Small intestine (tissue), 16 donors: ENCODE data around the gene CASQ1. TPM values are rescaled to one million over a fixed set of nuclear protein-coding genes. Genes with fewer than 3 reads are reported as not detected.
A peak's percentile ranks its signal among the peaks of the same experiment; 100 is the strongest.

Experiments used
- DNase-seq, 2 donors: peaks; one replicate each; pipeline versions ENCODE4 v3.0.0 to v3.0.0-alpha.2; 2013
- FAIRE-seq: peaks from 2 replicates; lab custom pipeline; 2012; peaks lifted over from hg19 to GRCh38; lab: Jason Lieb, UNC
- H3K27ac ChIP-seq, 3 donors: one replicate each; pipeline ENCODE4 v1.5.1; 2013; ENCODE audit warnings: low read length in 2 of 3, mild to moderate bottlenecking in 2 of 3, control low read depth in 1 of 3, inconsistent platforms in 1 of 3, low read depth in 1 of 3, moderate library complexity in 1 of 3
- H3K27me3 ChIP-seq, 3 donors: one replicate each; pipeline ENCODE4 v1.6.1; 2013; ENCODE audit warnings: low read length in 3 of 3, inconsistent platforms in 1 of 3; ENCODE audit not compliant: control insufficient read depth in 3 of 3, insufficient read depth in 3 of 3
- H3K36me3 ChIP-seq, 3 donors: one replicate each; pipeline ENCODE4 v1.6.1; 2013; ENCODE audit warnings: low read length in 3 of 3, inconsistent platforms in 1 of 3, low read depth in 1 of 3, mild to moderate bottlenecking in 1 of 3, moderate library complexity in 1 of 3; ENCODE audit not compliant: control insufficient read depth in 3 of 3, insufficient read depth in 2 of 3
- H3K4me1 ChIP-seq, 3 donors: one replicate each; pipeline ENCODE4 v1.6.1; 2013; ENCODE audit warnings: low read length in 2 of 3, inconsistent platforms in 1 of 3, low read depth in 1 of 3, mild to moderate bottlenecking in 1 of 3, moderate library complexity in 1 of 3; ENCODE audit not compliant: control insufficient read depth in 3 of 3, insufficient read depth in 2 of 3
- H3K4me3 ChIP-seq, 3 donors: one replicate each; pipeline ENCODE4 v1.5.1; 2013; ENCODE audit warnings: low read length in 3 of 3, control low read depth in 1 of 3, inconsistent platforms in 1 of 3, low read depth in 1 of 3, mild to moderate bottlenecking in 1 of 3, moderate library complexity in 1 of 3
- H3K9me3 ChIP-seq, 2 donors: one replicate each; pipeline ENCODE4 v1.6.1; 2013; ENCODE audit warnings: low read depth in 1 of 2, low read length in 1 of 2; ENCODE audit not compliant: control insufficient read depth in 2 of 2, insufficient read depth in 1 of 2
- WGBS, 3 donors: extraction: QIAGEN DNeasy Blood & Tissue Kit; methylation state at CpG; one replicate each; pipeline ENCODE4 v1.1.7; 2013; 5-methylcytosine and 5-hydroxymethylcytosine counted together
- long read RNA-seq, 10 donors: transcript quantifications; one replicate each; lab custom pipeline, GENCODE V29; 2026
- polyA plus RNA-seq, 4 donors: library from polyadenylated mRNA; stranded (reverse) in 3 of 4; unstranded in 1 of 4; fragments of 200-250 nt in 3 of 4; fragments of 120-200 nt in 1 of 4; gene quantifications; one replicate each; pipeline versions ENCODE4 v1.2.1 to v1.2.3, GENCODE V29; 2013
- donor health status: healthy with polysubstance abuse.
- donor health status: control.
- donor health status: control.
- donor health status: Bipolar disorder and iron deficiency.
- donor health status: healthy.

Gene CASQ1
- polyA plus RNA-seq, result 1 to 10 TPM in 1 of 4 donors, under 1 TPM in 3; 0.45 to 2.1 (median 0.60) TPM
- long read RNA-seq, donor 1, result 0 reads
- long read RNA-seq, donor 2, result 0 reads
- long read RNA-seq, donor 3, result 0 reads
- long read RNA-seq, donor 4, result 0 reads
- long read RNA-seq, donor 5, partial matches to known transcripts, result 0 of 1 reads
- long read RNA-seq, donor 5, other reads (novel, unspliced or antisense), result 0 of 1 reads
- long read RNA-seq, donor 6, result 0 reads
- long read RNA-seq, donor 7, result 0 reads
- long read RNA-seq, donor 8, transcript CASQ1-201 (11 exons, 1,897 nt), result major isoform, 8 of 8 reads
- long read RNA-seq, donor 8, partial matches to known transcripts, result 0 of 8 reads
- long read RNA-seq, donor 8, other reads (novel, unspliced or antisense), result 0 of 8 reads
- long read RNA-seq, donor 9, result 0 reads
- long read RNA-seq, donor 10, result 0 reads

GRCh38 chr1:160189649-160190625, at the start of gene CASQ1:
Gene CASQ1, plus strand, starts transcription at chr1:160190575. Its CDS starts 177 bp downstream, at chr1:160190752.
- Histone ChIP-seq H3K4me3 (no peak within 1 kb of the TSS), H3K27me3 (no peaks in the 10 kb centered on the region), H3K27ac (no peak within 1 kb of the TSS), H3K9me3 (no peaks in the 10 kb centered on the region), H3K36me3 (no peaks in the 10 kb centered on the region), H3K4me1 (peaks cover 0 to 18% (median 0%) of the 10 kb centered on the region in 3 donors)
- WGBS, 3 donors, result 54 to 69% (median 68%) methylated on average over 14 to 15 of the region's 15 CpGs
- DNase-seq (peak in 1 of 2 donors; percentile 15), FAIRE-seq (no peak)

GRCh38 chr1:160143695-160144094, 46.7 kb upstream of the CASQ1 start:
- H3K9me3 ChIP-seq, result no peaks in the 10 kb centered on the region
- no peak for DNase-seq
- no peaks in the 10 kb centered on the region for H3K36me3 ChIP-seq
- H3K27ac ChIP-seq, result no peak overlapping the region
- no peak for FAIRE-seq
- no peaks in the 10 kb centered on the region for H3K4me1 ChIP-seq
- 21 to 33% (median 26%) methylated on average over 1 of the region's 1 CpG for WGBS, 3 donors
- H3K27me3 ChIP-seq, result peaks cover 0 to 6% (median 0%) of the 10 kb centered on the region in 3 donors
- no peak overlapping the region for H3K4me3 ChIP-seq

GRCh38 chr1:160144921-160145320, 45.5 kb upstream of the CASQ1 start:
- Histone ChIP-seq H3K4me1 (no peaks in the 10 kb centered on the region), H3K9me3 (no peaks in the 10 kb centered on the region), H3K36me3 (no peaks in the 10 kb centered on the region), H3K27ac (no peak overlapping the region), H3K27me3 (peaks cover 0 to 6% (median 0%) of the 10 kb centered on the region in 3 donors), H3K4me3 (no peak overlapping the region)
- no peak for DNase-seq
- WGBS, 3 donors, result 61 to 73% (median 62%) methylated on average over 4 of the region's 4 CpGs
- no peak for FAIRE-seq

- no peaks in the 10 kb centered on the region for H3K9me3 ChIP-seq
- WGBS, 3 donors, result 90 to 93% (median 91%) methylated on average over 14 of the region's 14 CpGs
- no peak for FAIRE-seq
- no peak for DNase-seq
- no peaks in the 10 kb centered on the region for H3K36me3 ChIP-seq
- H3K27ac ChIP-seq, result no peak overlapping the region
- no peak overlapping the region for H3K4me3 ChIP-seq
- peaks cover 0 to 6% (median 0%) of the 10 kb centered on the region in 3 donors for H3K27me3 ChIP-seq
- H3K4me1 ChIP-seq, result no peaks in the 10 kb centered on the region
Observed at GRCh38 chr1:160146107-160146506, 44.3 kb upstream of the CASQ1 start.

GRCh38 chr1:160148121-160148520, 42.3 kb upstream of the CASQ1 start:
- FAIRE-seq, result no peak
- no peaks in the 10 kb centered on the region for H3K36me3 ChIP-seq
- no peaks in the 10 kb centered on the region for H3K4me1 ChIP-seq
- no peak for DNase-seq
- H3K4me3 ChIP-seq, result no peak overlapping the region
- 84 to 91% (median 86%) methylated on average over 3 of the region's 3 CpGs for WGBS, 3 donors
- H3K27ac ChIP-seq, result no peak overlapping the region
- no peaks in the 10 kb centered on the region for H3K27me3 ChIP-seq
- H3K9me3 ChIP-seq, result no peaks in the 10 kb centered on the region

GRCh38 chr1:160149233-160149632, 41.1 kb upstream of the CASQ1 start:
- no peak overlapping the region for H3K27ac ChIP-seq
- no peaks in the 10 kb centered on the region for H3K36me3 ChIP-seq
- H3K9me3 ChIP-seq, result no peaks in the 10 kb centered on the region
- no peaks in the 10 kb centered on the region for H3K4me1 ChIP-seq
- no peaks in the 10 kb centered on the region for H3K27me3 ChIP-seq
- no peak overlapping the region for H3K4me3 ChIP-seq
- DNase-seq (no peak), FAIRE-seq (no peak)

GRCh38 chr1:160149716-160150115, 40.7 kb upstream of the CASQ1 start:
- no peaks in the 10 kb centered on the region for H3K4me1 ChIP-seq
- FAIRE-seq (no peak), DNase-seq (no peak)
- H3K4me3 ChIP-seq, result no peak overlapping the region
- no peaks in the 10 kb centered on the region for H3K36me3 ChIP-seq
- 83 to 88% (median 83%) methylated on average over 2 of the region's 2 CpGs for WGBS, 3 donors
- no peaks in the 10 kb centered on the region for H3K9me3 ChIP-seq
- no peak overlapping the region for H3K27ac ChIP-seq
- no peaks in the 10 kb centered on the region for H3K27me3 ChIP-seq

GRCh38 chr1:160151303-160151702, 39.1 kb upstream of the CASQ1 start, which contains the start of gene ATP1A4:
Gene ATP1A4, plus strand, starts transcription at chr1:160151603. Its CDS starts 438 bp downstream, at chr1:160152041.
- WGBS, 3 donors, result 90 to 93% (median 91%) methylated on average over 6 of the region's 6 CpGs
- H3K27ac ChIP-seq, result no peak within 1 kb of the TSS
- H3K36me3 ChIP-seq, result no peaks in the 10 kb centered on the region
- H3K27me3 ChIP-seq, result no peaks in the 10 kb centered on the region
- FAIRE-seq (no peak), DNase-seq (no peak)
- no peaks in the 10 kb centered on the region for H3K4me1 ChIP-seq
- no peaks in the 10 kb centered on the region for H3K9me3 ChIP-seq
- no peak within 1 kb of the TSS for H3K4me3 ChIP-seq
